HCT116 (cell line): Measurements from ENCODE around the gene TMEM87A.

ENCODE experiments used
- CTCF ChIP-seq, 3 experiments: fragments of 200-600 bp in 1 of 3; sonication (generic) in 1 of 3; IDR thresholded peaks in 2 of 3; conservative IDR thresholded peaks in 1 of 3; 2 replicates each; pipeline ENCODE4 v1.5.1; 2012 to 2017; ENCODE audit warnings: low read depth in 2 of 3, low read length in 2 of 3, antibody characterized with exemption in 1 of 3, borderline replicate concordance in 1 of 3, control low read depth in 1 of 3, mild to moderate bottlenecking in 1 of 3, mixed read lengths in 1 of 3, mixed run types in 1 of 3, moderate library complexity in 1 of 3; ENCODE audit not compliant: insufficient read depth in 1 of 3
- EZH2 ChIP-seq: fragments of 200-600 bp; sonication (generic); IDR thresholded peaks from 2 replicates; pipeline ENCODE4 v1.6.1; 2017; ENCODE audit warnings: antibody characterized with exemption, mixed run types
- TF ChIP-seq, protein P1 (sequence below): IDR thresholded peaks from 2 replicates; pipeline ENCODE4 v1.6.1; 2012

- TF ChIP-seq, protein P1, sequence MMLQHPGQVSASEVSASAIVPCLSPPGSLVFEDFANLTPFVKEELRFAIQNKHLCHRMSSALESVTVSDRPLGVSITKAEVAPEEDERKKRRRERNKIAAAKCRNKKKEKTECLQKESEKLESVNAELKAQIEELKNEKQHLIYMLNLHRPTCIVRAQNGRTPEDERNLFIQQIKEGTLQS, result no peak
- TF ChIP-seq EZH2, result no peak
- TF ChIP-seq CTCF (IDR thresholded peaks at IDR 0.05 in 2 of 3, conservative IDR thresholded peaks at IDR 0.05 in 1 of 3; ENCODE audit: borderline replicate concordance in 1 of 3, insufficient read depth in 1 of 3, low read depth in 2 of 3, low read length in 2 of 3), result no peak
Observed at GRCh38 chr15:42289166-42289565, 15.9 kb upstream of the TMEM87A start.
